Germinal center (tissue), 1 donor: ENCODE data around the gene TMPRSS9.

Source experiments
- DNase-seq: peaks from one replicate; pipeline ENCODE4 v3.0.0; 2012; ENCODE audit warnings: mixed read lengths, low spot score

The TMPRSS9 gene

DNA sequence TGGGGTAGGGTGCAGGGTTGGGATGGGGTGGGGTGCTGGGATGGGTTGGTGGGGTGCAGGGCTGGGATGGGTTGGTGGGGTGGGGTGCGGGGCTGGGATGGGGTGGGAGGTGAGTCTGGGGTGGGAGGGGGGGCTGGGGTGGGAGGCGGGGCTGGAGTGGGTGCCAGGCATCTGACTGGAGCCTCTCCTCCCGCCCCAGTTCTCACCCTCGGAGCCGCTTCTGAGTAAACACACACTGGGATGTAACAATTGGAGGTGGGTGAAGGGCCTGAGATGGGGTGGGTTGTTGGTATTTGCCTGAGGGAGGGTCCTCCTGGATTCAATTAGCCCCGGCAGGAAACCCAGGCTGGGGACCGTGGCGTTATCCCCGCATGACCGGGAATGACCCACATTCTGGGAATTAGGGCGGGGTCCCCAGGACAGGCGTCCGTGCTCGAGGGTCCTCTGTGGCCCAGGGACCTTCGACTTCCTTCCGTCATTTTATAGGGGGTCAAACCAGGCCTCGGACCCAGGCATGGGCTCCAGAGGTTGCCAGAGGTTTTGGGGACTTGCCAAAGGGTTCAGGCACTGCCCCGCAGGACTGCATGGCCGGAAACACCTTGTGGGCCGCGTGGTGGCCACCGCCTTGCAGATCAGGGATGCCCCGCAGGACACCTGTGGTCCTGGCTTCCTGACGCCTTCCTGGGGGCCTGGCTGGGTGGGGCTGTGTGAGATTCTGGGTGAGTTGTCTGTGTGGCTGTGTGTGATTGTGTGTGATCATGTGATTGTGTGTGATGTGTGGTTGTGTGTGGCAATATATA lies 1.4 kb downstream of the TMPRSS9 start:
- DNase-seq: no peak

DNA sequence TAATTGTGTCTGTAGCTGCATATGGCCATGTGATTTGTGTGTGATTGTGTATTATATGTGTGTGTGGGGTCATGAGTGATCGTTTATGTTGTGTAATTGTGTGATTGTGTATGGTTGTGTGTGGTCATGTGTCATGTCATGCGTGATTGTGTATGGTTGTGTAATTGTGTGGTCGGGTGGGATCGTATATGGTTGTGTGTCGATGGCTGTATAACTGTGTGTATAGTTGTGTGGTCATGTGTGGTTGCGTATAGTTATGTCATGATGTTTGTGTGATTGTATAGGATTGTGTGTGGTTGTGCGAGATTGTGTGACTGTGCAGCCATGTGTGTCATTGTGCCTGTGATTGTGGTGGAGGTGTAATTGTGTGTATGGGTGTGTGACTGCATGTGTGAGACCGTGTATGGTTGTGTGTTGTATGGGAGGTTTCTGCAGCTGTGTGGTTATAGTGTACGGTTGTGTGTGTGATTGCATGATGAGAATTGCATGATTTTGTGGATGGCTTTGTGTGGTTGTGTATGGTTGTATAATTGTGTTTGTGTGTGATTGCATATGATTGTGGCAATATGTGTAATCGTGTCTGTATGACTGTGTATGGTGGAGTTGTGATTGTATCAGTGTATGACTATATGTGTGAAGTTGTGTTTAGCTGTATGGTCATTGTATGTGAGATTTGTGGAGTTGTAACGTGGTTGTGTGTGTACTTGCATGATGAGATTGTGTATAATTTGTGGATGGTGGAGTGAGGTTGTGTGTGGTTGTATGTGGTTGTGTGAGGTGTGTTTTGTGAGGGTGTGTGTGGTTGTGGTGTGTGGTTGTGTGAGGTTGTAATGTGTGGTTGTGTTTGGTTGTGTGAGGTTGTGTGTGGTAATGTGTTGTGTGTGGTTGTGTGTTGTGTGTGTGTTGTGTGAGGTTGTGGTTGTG lies 2.2 kb downstream of the TMPRSS9 start:
- no peak for DNase-seq

DNA sequence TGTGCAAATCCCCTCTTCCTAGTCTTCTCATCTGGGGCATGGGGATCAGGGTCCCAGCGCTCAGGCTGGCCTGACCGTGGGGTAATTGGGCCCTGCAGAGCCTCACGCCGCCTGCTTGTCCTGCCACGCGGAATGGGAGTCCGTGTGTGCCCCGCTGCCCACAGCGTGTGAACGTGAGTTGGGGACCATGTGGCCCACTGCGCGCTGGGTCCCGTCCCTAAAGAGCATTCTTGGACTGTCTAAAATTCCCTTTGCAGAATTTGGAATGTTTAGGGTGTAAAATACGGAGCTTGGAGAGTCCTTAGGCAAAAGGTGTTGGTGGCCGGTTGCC lies 2.9 kb downstream of the TMPRSS9 start:
- DNase-seq: no peak

DNA sequence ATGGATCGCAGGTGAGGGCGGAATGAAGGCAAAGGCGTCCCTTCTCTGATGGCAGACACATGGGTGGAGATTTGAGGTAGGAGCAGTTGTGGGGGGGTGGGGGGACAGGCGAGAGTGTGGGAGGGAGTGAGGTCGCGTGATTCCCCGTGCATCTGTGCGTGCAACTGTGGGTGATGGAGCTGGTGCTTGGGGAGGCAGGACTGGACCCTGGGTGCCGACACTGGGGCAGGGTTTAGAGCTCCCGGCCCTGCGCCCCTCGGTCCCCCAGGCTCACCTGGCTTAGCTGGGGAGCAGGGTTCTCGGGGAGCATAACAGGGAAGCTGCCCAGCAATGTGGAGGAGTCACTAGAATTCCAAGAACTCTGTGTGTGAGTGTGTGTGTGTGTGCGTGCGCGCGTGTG lies 3.4 kb downstream of the TMPRSS9 start:
- no peak for DNase-seq

DNA sequence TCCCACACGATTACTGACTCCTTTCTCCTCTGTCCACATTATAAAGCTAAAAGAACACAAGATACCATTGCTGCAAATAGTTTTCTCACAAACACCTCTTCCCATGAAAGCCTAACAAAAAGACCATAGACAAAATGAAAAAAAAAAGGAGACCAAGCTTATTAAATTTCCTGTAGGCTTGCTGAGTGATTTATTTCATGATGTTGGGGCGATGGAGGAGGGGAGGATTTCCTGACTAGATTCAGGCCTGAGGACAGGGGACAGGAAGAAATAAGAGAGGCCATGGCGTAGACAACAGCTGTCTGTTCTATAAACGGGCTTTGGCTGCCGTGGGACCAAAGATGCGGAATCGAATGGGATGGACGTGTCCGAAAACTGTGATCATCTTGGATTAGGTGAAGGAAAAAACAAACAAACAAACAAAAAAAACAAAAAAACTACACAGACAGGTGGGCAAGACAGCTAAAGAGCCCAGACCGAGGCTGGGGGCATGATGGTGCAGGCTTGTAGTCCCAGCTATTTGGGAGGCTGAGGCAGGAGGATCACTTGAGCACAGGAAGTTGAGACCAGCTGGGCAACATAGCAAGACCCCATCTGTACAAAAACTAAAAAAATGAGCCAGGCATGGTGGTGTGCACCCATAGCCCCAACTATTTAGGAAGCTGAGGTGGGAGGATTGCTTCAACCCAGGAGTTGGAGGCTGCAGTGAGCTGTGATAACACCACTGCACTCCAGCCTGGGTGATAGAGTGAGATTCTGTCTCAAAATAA lies 5.3 kb downstream of the TMPRSS9 start:
- DNase-seq: no peak

DNA sequence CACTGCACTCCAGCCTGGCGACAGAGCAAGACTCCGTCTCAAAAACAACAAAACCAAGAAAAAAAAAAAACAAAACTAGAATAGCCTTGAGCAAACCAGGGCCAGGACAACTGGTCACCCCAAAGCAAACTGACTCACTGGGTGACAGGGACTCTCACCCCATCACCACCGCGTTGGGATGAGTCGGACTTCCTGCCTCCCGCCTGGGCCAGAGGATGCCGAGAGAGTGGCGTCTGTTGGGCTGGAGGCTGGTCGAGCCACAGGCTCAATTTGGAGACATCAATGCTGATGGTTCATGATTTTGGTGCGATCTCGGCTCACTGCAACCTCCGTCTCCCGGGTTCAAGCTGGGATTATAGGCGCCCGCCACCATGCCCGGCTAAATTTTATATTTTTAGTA lies 11.6 kb downstream of the TMPRSS9 start:
- no peak for DNase-seq

DNA sequence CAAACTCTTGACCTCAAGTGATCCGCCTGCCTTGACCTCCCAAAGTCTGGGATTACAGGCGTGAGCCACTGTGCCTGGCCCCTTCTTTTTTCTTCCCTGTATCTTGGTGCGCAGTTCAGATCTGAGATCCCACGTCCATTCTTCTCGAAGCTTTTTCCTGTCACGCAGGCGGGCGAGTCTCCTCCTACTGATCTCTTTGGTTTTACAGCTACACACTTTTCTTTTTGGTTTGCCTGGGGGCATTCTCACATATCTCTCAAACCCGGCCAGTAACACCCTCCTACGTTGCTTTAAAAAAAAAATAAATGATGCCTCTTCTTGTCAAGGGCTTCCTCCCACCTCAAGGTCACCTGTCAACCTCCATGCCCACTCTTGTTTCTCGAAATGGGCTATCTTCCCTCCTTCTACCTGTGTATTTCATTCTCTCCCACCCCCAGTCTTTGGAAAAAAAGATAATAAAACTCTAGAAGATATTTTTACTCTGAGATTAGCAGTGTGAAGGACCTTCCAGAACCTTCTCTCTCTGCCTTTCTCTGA lies 12.1 kb downstream of the TMPRSS9 start:
- no peak for DNase-seq

DNA sequence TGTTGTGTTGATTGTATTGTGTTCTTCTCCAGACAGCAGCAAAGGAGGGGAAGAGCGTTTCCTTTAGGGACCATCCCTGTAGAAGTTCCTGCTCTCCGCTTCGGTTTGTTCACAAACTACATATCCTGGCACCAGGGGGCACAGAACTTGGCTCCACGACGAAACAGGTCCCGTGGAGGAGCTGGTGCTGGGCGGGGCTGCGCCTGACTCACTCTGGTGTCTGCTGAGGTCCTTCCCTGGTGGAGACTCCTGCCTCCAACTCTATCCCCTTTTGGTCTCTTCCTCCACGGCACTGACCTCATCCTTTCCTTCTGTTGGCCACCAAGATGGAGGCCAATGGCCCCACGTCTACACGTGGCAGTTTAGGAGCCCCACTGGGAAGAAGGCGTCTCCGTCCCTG lies 14.7 kb downstream of the TMPRSS9 start:
- DNase-seq: no peak

DNA sequence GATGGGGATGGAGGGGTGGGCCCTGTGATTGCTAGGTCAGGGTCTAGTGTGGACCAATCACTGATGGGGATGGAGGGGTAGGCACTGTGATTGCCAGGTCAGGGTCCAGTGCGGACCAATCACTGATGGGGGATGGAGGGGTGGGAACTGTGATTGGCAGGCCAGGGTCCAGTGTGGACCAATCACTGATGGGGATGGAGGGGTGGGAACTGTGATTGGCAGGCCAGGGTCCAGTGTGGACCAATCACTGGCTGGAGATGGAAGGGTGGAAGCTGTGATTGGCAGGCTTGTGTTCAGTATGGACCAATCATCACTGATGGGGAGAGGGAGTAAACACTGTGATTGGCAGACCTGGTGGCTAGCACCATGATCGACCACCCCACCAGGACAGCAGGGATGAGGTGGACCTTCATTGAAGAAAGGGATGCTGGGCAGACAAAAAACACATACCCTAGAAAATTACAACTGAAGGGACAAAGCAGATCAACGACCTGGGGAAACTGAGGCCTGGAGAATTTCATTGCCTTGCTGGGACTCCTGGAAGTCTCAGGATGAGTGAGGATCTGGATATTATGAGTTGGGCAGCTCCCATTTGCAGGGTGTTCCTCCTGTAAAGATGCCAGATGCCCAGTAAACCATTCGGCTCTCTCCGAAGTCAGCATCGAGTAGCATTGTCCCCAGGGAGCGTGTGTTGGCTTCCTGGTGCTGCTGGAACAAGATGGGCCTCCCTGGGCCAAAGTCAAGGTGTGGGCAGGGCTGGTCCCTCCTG lies 15.5 kb downstream of the TMPRSS9 start:
- DNase-seq: no peak

DNA sequence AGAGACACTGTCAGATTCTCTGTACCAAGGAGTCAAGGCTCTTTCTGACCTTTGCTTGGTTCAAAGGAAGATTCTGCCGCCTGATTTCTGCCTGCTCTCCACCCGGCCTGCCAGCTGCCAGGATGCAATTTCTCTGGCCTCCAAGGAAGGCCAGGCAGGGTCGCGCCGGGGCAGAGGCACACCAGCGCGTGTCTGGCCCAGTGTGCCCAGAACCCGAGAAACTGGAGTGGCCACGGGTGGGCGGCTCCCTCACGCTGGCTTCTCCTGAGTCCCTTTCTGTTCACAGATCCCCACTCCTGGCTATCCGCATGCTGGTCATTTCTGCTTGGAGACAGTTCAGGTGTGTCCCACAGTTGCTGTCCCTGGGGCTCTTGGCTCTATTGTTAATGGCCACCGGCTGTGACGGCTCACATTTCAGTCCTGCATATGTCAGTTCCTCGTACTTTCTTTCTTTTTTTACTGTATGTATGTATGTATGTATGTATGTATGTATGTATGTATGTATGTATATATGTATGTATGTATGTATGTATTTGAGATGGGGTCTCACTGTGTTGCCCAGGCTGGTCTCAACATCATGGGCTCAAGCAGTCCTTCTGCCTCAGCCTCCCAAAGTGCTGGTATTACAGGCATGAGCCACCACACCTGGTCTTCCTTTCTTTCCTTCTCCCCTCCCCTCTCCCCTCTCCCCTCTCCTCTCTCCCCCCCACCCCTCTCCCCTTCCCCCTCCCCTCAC lies 16.9 kb downstream of the TMPRSS9 start:
- DNase-seq: no peak

DNA sequence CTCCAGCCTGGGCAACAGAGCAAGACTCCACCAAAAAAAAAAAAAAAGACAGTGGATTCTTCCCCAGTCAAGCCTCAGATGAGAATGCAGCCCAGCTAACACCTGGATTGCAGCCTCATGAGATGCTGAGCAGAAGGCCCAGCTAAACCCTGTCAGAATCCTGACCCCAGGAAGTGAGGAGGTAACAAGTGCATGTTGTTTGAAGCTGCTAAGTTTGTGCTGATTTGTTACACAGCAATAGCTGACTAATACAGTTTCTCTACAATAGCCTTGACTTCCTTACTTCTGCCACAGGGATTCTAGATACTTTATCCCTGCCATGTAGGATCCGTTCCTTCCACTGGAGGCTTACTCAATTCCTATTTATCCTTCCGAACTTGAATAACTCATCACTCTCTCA lies 20.5 kb downstream of the TMPRSS9 start:
- no peak for DNase-seq

DNA sequence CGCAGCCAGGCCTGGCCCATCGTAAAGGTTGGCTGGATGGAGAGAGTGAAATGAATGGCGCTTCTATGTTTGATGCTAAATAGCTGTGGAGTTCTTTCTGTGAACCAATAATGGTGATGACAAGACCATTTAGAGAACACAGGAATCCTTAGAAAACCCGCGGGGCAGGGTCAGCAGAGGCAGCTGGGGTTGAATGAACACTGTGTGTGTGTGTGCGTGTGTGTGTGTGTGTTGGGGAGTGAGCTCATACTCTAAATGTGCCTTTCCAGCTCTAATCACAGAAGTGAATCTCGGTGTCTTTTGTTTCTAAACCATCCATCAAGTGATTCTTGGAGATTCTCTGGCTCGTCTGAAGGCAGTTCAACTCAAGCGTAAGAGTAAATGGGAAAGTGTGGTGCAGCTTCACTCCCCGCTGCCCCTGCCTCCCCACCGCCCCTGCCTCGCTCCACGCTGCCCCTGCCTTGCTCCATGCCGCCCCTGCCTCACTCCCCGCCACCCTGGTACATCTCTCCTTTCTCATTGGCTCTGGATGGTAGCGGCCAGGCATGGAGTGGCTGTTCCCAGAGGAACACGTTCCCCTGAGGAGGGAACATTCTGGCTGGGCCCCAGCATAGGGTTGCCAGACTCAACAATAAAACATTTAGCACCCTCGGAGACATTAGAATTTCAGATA lies 21.2 kb downstream of the TMPRSS9 start:
- DNase-seq: no peak

DNA sequence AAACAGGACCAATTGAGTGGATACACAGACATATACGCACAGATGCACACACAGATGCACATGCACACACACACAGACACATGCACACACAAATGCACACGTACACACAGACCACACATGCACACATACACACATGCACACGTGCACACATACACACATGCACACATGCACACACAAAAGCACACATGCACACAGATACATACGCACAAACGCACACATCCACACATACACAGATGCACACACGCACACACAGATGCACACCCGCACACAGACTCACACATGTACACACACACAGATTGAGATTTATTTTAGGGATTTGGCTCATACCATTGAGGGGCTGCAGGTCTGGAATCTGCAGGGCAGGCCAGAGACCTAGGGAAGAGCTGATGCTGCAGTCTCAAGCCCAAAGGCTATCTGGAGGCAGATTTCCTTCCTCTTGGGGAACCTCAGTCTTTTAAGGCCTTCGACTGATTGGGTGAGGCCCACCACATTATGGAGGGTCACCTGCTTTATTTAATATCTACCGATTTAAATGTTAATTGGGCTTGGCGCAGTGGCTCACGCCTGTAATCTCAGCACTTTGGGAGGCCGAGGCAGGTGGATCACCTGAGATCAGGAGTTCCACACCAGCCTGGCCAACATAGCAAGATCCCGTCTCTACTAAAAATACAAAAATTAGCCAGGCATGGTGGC lies 22.6 kb downstream of the TMPRSS9 start:
- no peak for DNase-seq

DNA sequence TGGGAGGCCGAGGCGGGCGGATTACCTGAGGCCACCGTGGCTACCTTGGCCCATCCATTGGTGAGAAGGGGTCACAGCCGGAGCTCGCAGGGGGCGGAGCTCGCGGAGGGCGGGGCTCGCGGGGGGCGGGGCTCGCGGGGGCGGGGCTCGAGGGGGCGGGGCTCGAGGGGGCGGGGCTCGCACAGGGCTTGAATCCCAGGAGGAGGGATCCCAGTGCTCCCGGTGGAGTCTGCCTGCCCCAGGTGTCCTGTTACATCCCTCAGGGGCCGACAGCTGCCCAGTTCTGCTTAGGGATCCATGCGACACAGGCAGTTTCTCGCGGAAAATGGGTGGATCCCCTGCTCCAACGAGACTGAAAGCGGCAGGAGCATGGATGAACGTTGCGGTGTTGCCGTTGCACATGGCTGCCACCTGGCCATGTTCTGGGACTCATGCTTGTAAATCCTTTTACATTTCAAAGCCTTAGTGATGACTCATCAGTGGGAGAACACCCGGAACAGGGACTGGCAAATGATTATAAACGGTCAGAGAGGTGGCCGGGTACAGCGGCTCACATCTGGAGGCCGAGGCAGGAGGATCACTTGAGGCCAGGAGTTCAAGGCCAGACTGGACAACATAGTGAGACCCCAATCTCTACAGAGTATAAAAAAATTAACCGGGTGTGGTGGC lies 25.1 kb downstream of the TMPRSS9 start:
- DNase-seq: peak; percentile 73

DNA sequence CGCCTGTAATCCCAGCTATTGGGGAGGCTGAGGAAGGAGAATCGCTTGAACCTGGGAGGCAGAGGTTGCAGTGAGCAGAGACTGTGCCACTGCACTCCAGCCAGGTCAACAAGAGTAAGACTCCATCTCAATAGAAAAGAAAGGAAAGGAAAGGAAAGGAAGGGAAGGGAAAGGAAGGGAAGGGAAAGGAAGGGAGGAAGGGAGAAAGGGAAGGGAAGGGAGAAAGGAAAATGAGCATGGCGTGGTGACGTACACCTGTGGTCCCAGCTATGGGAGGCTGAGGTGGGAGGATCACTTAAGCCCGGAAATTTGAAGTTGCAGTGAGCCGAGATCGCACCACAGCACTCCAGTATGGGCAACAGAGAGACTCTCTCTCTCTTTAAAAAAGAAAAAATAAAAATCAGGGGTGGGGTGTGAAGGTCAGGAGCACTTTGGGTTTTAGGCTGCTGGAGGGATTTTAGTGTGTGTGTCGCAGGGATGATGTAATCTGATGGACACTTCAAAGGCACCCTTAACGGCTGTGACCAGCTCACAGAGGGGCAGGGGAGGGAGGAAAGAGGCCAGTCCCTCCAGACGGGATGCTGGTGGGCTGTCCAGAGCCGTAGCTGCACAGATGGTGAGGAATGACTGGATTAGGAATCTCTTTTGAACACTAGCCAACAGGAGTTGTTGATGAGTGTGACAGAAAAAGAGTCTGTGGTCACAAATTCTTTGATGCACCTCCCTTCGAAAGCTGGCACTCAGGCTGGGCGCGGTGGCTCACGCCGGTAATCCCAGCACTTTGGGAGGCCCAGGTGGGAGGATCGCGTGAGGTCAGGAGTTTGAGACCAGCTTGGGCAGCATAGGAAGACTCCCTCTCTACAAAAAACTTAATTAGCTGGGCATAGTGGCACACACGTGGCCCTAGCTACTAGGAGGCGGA lies 27.6 kb downstream of the TMPRSS9 start:
- DNase-seq: no peak

DNA sequence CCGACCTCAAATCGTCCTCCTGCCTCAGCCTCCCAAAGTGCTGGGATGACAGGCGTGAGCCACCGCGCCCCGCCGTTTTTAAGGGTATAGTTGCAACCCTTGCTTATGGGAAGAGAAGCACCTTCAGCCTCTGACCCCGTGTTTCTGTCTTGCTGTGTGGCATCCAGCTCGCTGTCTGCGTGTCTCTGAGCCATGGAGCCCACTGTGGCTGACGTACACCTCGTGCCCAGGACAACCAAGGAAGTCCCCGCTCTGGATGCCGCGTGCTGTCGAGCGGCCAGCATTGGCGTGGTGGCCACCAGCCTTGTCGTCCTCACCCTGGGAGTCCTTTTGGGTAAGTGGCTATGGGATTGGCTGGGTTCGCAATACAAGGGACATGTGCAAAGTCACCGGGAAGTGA lies 29.5 kb downstream of the TMPRSS9 start:
- DNase-seq: no peak

DNA sequence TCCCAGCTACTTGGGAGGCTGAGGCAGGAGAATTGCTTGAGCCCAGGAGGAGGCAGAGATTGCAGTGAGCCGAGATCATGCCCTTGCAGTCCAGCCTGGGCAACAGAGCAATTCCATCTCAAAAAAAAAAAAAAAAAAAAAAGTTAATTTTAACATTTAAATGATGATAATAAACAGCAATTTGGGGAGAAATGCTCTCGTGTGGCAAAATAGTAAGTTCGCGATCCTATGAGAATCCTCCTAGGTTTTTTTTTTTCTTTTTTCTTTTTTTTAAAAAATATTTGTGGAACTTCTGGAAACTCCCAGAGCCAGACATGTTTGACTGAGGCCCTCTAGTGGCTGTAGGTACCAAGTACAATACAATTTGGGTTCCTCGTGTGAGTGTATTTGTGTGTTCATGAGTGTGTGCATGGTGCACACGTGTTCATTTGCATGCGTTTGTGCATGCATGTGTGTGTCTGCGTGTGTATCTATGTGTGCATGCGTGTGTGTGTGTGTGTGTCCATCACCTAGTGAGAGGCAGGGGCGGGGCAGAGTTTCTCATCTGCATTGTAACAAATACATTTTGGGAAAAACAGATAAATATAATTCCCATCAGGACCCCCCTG lies 31.2 kb downstream of the TMPRSS9 start:
- peak; percentile 58 for DNase-seq

DNA sequence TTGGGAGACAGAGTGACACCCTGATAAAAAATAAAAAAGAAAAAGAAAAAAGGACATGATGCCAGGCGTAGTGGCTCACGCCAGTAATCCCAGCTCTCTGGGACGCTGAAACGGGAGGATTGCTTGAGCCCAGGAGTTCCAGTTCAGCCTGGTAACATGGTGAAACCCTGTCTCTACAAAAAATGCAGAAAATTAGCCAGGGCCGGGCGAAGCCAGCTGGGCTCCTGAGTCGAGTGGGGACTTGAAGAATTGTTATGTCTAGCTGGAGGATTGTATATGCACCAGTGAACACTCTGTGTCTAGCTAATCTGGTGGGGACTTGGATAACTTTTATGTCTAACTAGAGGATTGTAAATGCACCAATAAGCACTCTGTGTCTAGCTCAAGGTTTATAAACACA lies 32.3 kb downstream of the TMPRSS9 start:
- no peak for DNase-seq
